RWPE1 (cell line): ENCODE results near the gene DCAF10.
"Not testable (repeated sequence)": the region's sequence is repeated elsewhere in the genome, so short reads cannot be mapped to it uniquely, and the experiment has no call there.

Experiments
- CTCF ChIA-PET: fragments of 350-600 bp; sonication (Branson Sonifier 250); formaldehyde crosslinking; extraction: SDS; loops from one replicate; lab custom pipeline; 2021; lab: Yijun Ruan, JAX
- POLR2A ChIA-PET: fragments of 400-600 bp; formaldehyde crosslinking; extraction: SDS; loops from one replicate; lab custom pipeline; 2020; ENCODE audit warnings: antibody characterized with exemption; ENCODE audit not compliant: low non-redundant PET; lab: Yijun Ruan, JAX
- DNase-seq: peaks from one replicate; pipeline ENCODE4 v3.0.0; 2012; ENCODE audit warnings: low spot score
- H3K27ac ChIP-seq: fragments of 450-650 bp; 2 replicates; pipeline ENCODE4 v1.5.1; 2017
- CTCF ChIP-seq: fragments of 450-650 bp; conservative IDR thresholded peaks from 2 replicates; pipeline ENCODE4 v1.5.1; 2017; ENCODE audit warnings: low read depth, mild to moderate bottlenecking

DCAF10 gene

DNA sequence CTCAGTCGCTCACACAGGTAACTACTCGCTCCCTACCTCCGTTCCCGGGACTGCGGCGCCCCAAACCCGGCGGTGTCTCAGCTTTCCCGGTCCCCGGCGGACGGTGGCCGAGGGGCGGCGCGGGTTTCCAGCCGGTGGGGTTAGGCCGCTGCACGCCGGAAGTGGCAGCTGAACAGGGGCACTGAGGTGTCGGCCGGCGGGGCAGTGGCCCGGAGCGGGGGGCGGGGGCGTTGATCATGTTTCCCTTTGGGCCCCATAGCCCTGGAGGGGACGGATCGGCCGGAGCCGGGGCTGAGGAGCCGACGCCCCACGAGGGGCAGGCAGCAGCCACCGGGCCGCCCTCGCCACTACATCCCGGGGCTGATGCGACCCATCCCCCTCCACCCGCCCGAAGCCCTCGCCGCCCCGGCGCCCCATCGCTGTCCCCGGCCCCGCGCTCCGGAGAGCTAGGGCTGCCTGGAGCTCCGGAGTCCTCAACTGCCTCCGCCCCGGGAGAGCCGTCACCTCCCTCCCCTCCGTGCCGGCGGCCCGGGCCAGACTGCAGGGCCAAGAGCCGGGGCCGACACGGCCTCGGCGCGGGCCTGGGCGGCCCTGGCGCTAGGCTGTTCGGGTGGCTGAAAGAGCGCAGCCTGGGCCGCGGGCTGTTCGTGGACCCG is at the start of gene DCAF10:
Gene DCAF10 (plus strand): TSS at position 167 of the 656 bp plus-strand sequence. CDS start 70 bp downstream, at position 237.
- peak; percentile 70 for DNase-seq
- TF ChIP-seq CTCF = no peak
- ChIA-PET CTCF (interaction anchor here (0.7 to 0.9 kb wide), 2 partner anchors 11 to 166 kb away, joined by 3 read pairs; no protein-coding TSS in a partner anchor), POLR2A (interaction anchor here (0.6 to 0.9 kb wide), 2 partner anchors 15 to 700 kb away, joined by 3 read pairs; partner anchors contain the start of gene EXOSC3)
- H3K27ac ChIP-seq = peak within 1 kb of the TSS; percentile 84

GRCh38 chr9:37751186-37751585 is 49.4 kb upstream of the DCAF10 start:
- no peak overlapping the region for H3K27ac ChIP-seq
- DNase-seq = no peak
- ChIA-PET POLR2A (no interaction called here), CTCF (interaction anchor here (0.6 kb wide), 2 partner anchors 18 to 349 kb away, joined by 3 to 4 read pairs; no protein-coding TSS in a partner anchor)
- TF ChIP-seq CTCF = no peak

DNA sequence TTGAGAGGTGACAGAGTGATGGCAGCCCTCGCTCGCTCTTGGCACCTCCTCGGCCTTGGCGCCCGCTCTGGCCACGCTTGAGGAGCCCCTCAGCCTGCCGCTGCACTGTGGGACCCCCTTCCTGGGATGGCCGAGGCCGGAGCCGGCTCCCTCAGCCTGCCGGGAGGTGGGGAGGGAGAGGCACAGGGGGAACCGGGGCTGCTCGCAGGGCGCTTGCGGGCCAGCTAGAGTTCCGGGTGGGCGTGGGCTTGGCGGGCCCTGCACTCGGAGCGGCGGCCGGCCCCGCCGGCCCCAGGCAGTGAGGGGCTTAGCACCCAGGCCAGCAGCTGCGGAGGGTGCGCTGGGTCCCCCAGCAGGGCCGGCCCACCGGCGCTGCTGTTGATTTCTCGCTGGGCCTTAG is 48.9 kb upstream of the DCAF10 start:
- DNase-seq, H3K27ac ChIP-seq, POLR2A ChIA-PET: not testable (repeated sequence)
- CTCF ChIA-PET = interaction anchor here (0.6 kb wide), 1 partner anchor 350 kb away, joined by 3 read pairs; no protein-coding TSS in a partner anchor

- POLR2A ChIA-PET, DNase-seq, CTCF ChIA-PET, H3K27ac ChIP-seq: not testable (repeated sequence)
Measured at GRCh38 chr9:37752112-37752511, 48.5 kb upstream of the DCAF10 start.

- ChIA-PET POLR2A (no interaction called here), CTCF (no interaction called here)
- DNase-seq = no peak
- H3K27ac ChIP-seq = peak overlapping the region; percentile 75
- TF ChIP-seq CTCF = no peak
Measured at GRCh38 chr9:37752642-37753488, 47.7 kb upstream of the DCAF10 start.

DNA sequence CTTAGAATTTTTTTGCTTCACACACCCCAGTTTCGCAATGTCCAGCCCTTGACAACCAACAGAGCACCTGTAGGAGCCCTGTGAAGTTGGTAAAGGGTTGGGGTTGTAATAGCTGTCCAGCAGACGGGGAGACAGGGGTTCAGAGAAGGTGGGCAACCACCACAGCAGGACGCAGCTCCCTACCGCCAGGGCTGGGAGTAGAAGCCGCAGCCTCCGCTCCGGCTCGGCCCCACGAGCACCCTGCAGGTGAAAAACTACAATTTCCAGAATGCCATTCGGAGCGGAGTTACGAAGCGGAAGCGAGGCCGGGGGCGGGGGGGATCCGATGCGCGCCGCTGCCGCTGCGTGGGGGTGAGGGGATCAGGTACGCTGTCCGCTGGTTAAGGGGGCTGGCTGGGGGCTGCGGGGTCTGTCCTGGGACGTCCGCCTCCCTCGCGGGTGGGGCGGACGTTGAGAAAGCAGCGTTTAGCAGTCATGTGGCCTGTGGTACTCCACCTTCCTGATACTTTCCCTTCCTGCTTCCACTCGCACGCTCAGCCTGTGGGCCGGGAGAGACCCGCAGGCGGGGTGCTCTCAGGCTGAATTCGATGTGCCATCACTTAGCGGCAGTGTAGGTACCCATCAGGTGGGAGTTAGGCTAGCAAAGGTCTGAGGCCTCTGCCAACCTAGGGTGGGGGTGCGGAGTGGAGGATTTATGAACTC is 47.0 kb upstream of the DCAF10 start, which contains the start of gene TRMT10B:
Gene TRMT10B (plus strand): TSS at position 317 of the 702 bp plus-strand sequence. CDS start 8,127 bp downstream, outside the sequence.
- H3K27ac ChIP-seq = peak within 1 kb of the TSS; percentile 75
- ChIA-PET POLR2A (no interaction called here), CTCF (no interaction called here)
- TF ChIP-seq CTCF = no peak
- DNase-seq = peak; percentile 81

- POLR2A ChIA-PET = no interaction called here
- CTCF ChIA-PET = no interaction called here
Measured at GRCh38 chr9:37758747-37759146, 41.9 kb upstream of the DCAF10 start.

More at GRCh38 chr9:37758747-37759146, 41.9 kb upstream of the DCAF10 start:
- no peak overlapping the region for H3K27ac ChIP-seq
- no peak for DNase-seq
- no peak for TF ChIP-seq CTCF
